HG02798 (cell line): ENCODE results near the gene NKTR.

Experiments
- ATAC-seq: cut with Tn5 transposase; IDR thresholded peaks from one replicate; pipeline ENCODE4 v1.9.1; 2021; ENCODE audit warnings: mild to moderate bottlenecking; ENCODE audit not compliant: unreplicated experiment, poor library complexity

Gene NKTR

DNA sequence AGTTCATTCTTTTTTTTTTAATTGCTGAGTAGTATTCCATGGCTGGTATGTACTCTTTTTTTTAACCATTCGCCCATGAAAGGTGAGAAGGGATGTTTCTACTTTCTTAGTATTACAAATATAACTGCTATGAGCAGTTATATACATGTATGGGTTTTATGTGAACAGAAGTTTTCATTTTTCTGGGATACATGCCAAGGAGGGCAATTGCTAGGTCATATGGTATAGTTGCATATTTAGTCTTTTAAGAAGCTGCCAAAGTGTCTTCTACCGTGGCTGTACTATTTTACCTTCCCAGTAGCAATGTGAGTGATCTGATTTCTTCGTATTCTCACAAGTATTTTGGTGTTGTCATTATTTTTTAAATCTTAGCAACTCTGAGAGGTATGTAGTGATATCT, 73.7 kb downstream of the NKTR start:
- no peak for ATAC-seq

GRCh38 chr3:42675909-42676308, 75.4 kb downstream of the NKTR start:
- ATAC-seq, result no peak

DNA sequence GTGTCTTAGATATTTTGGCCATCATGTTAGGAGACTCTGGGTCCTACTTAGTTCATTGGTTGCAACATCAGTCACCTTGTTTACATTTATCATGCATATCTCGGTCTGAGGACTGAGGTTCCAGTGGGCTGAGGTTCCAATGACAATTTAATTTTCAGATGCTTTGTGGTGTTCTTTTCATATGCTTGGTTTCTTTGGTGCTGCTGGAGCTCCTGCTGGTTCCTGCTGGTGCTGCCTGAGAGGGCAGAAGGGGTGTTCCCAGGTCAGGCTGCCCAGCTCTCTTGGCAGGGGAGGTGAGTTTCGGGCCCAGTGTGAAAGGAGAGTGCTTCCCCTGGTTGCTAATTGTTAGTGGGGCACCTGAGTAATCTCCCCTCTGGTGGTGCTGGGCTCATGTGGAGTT, 78.0 kb downstream of the NKTR start:
- no peak for ATAC-seq

DNA sequence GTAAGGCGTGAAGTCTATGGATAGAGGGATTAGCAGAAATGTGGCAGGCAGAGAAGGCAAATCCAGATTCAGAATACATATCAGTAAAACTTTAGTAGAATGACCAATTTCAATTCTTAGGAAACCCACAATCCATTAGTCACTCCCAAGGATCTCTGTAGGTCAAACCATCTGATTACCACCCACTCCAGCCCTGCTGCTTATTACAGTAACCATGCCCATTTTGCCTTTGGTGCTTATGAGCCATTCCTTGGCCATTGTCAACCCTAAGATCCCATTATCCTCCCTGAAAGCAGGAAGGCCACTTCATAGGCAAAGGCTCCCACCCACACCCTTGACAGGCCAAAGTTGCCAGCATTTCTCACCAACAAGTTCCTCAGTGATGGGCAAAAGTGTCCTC, 79.8 kb downstream of the NKTR start:
- no peak for ATAC-seq

DNA sequence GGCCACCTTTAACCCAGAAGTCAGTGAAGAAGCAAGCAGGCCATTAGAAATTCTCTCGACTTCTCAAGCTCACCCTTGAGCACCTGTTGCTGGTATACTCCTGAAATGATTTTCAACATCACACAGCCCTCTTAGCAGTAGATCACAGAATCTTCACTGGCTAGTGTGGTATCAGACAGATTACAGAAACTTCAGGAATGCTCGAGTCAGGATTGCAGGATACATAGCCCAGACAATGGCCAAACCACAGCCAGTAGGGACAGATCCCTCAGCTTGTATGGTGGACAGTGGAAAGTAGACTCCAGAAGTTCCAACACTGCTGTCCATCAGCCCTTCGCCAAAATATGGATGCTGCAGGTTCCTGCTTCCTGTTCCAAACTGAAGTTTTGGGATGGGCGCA, 80.3 kb downstream of the NKTR start:
- ATAC-seq, result no peak

- no peak for ATAC-seq
Observed at GRCh38 chr3:42681361-42682038, 81.0 kb downstream of the NKTR start.

- ATAC-seq, result no peak
Observed at GRCh38 chr3:42682301-42683070, 82.0 kb downstream of the NKTR start.

- no peak for ATAC-seq
Observed at GRCh38 chr3:42683875-42684598, 83.6 kb downstream of the NKTR start.

- no peak for ATAC-seq
Observed at GRCh38 chr3:42684632-42685362, 84.3 kb downstream of the NKTR start.

DNA sequence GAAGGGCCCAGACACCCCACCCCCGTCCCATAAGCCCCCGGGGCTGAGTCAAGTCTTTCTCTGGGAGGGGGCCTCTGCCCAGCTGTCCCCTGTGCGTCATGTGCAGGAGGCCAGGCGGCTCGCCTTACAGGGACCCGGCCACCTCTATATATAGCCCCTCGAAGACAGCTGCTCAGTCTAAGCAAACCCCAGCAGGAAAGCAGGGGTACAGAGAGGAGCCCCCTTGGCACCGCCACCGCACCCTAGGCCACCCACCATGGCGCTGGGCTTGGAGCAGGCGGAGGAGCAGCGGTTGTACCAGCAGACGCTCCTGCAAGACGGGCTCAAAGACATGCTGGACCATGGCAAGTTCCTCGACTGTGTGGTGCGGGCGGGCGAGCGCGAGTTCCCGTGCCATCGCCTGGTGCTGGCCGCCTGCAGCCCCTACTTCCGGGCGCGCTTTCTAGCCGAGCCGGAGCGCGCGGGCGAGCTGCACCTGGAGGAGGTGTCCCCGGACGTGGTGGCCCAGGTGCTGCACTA, 84.9 kb downstream of the NKTR start, which contains the start of gene KLHL40:
TSS of gene KLHL40 (plus strand) at position 175 of the 519 bp plus-strand sequence. CDS start at position 257, 82 bp downstream.
- no peak for ATAC-seq

DNA sequence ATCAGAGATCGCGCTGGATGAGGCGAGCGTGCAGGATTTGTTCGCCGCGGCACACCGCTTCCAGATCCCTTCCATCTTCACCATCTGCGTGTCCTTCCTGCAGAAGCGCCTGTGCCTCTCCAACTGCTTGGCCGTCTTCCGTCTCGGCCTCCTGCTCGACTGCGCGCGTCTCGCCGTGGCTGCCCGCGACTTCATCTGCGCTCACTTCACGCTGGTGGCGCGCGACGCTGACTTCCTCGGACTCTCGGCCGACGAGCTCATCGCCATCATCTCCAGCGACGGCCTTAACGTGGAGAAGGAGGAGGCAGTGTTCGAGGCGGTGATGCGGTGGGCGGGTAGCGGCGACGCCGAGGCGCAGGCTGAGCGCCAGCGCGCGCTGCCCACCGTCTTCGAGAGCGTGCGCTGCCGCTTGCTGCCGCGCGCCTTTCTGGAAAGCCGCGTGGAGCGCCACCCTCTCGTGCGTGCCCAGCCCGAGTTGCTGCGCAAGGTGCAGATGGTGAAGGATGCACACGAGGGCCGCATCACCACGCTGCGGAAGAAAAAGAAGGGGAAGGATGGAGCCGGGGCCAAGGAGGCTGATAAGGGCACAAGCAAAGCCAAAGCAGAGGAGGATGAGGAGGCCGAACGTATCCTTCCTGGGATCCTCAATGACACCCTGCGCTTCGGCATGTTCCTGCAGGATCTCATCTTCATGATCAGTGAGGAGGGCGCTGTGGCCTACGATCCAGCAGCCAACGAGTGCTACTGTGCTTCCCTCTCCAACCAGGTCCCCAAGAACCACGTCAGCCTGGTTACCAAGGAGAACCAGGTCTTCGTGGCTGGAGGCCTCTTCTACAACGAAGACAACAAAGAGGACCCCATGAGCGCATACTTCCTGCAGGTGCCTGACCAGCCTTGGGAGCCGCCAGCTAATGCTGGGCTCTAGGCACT, 85.7 kb downstream of the NKTR start:
- ATAC-seq, result no peak

- ATAC-seq, result no peak
Observed at GRCh38 chr3:42686832-42687650, 86.6 kb downstream of the NKTR start.

DNA sequence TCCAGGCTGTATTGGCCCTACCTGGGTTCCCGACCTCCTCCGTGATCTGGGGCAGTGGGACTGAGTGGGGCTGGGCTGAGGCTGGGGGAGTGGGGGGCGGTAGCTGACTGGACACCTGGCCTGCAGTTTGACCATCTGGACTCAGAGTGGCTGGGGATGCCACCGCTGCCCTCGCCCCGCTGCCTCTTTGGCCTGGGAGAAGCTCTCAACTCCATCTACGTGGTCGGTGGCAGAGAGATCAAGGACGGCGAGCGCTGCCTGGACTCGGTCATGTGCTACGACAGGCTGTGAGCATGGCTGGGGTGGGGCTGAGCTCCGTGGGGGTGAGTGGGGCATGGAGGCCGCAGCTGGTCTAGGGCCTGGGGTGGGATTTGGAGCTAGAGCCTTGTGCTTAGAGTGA, 87.5 kb downstream of the NKTR start:
- no peak for ATAC-seq

GRCh38 chr3:42688487-42689420, 88.3 kb downstream of the NKTR start:
- ATAC-seq, result no peak

DNA sequence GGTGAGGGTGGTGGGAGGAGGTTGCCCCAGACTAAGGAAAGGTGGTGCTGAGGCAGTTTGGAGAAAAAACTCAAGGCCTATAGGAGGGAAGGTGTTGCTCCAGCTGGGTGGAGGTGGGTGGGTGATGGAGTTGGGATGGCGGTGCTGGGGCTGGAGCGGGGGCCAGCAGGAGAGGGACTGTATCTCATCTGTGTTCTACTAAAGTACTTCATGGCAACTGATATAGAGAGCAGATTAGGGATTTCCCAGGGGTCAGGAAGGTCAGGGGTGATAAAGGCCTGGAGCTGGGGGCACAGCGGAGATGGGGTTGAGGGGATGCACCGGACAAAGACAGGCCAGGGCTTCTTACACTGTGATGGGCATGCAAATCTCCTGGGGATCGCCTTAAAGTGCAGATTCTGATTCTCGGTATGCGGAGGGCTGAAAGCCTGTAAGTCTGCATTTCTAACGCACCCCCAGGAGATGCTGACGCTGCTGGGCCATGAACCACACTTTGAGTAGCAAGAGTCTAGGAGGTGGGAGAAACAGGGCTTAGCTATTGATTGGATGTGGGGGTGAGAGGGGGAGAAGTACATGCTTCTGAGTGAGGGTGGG, 89.0 kb downstream of the NKTR start:
- ATAC-seq, result no peak

DNA sequence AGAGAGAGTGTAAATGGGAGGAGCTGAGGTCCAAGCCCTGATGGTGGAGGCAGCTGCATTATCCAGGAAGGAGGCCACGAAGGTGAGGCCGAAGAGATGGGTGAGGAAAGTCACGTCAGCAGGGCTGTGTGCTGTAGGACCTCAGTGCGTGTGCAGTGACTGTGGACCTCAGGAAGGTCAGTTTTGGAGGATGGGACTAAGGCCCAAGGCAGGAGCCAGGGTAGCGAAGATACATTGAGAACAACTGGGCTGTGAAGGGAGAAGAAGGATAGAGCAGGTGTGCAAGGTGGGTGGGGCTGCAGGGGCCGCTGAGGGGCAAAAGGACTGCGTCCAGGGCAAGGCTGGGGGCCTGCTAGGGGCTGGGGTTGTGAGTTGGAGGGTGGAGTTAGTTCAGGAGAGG, 89.7 kb downstream of the NKTR start:
- ATAC-seq, result no peak
